HFF-Myc (cell line): ENCODE data around the gene MMP11.

Source experiments
- DNase-seq: peaks from one replicate; pipeline ENCODE4 v3.0.0-alpha.2; 2011; ENCODE audit warnings: low read depth; ENCODE audit errors: extremely low read depth
- H3K4me3 ChIP-seq: replicated peaks from 2 replicates; pipeline ENCODE4 v1.5.1; 2011; ENCODE audit warnings: low read depth, mild to moderate bottlenecking, control low read depth, low read length
- CTCF ChIP-seq: IDR thresholded peaks from 2 replicates; pipeline ENCODE4 v1.5.1; 2012; ENCODE audit warnings: mild to moderate bottlenecking, low read depth, low read length, control low read depth; ENCODE audit errors: missing control alignments

MMP11 gene

GRCh38 chr22:23833017-23833751 lies 60.5 kb downstream of the MMP11 start:
- H3K4me3 ChIP-seq: no peak overlapping the region
- TF ChIP-seq CTCF: no peak
- no peak for DNase-seq
